NCI-H82 (cell line): ENCODE data around the gene ZBTB8B.
"Not testable (repeated sequence)": the region's sequence is repeated elsewhere in the genome, so short reads cannot be mapped to it uniquely, and the experiment has no call there.

ENCODE experiments used
- DNase-seq: peaks from one replicate; lab custom pipeline; 2025; lab: John Stamatoyannopoulos, UW

ZBTB8B gene

GRCh38 chr1:32470431-32470830 lies 5.6 kb downstream of the ZBTB8B start:
- peak; percentile 83 for DNase-seq

DNA sequence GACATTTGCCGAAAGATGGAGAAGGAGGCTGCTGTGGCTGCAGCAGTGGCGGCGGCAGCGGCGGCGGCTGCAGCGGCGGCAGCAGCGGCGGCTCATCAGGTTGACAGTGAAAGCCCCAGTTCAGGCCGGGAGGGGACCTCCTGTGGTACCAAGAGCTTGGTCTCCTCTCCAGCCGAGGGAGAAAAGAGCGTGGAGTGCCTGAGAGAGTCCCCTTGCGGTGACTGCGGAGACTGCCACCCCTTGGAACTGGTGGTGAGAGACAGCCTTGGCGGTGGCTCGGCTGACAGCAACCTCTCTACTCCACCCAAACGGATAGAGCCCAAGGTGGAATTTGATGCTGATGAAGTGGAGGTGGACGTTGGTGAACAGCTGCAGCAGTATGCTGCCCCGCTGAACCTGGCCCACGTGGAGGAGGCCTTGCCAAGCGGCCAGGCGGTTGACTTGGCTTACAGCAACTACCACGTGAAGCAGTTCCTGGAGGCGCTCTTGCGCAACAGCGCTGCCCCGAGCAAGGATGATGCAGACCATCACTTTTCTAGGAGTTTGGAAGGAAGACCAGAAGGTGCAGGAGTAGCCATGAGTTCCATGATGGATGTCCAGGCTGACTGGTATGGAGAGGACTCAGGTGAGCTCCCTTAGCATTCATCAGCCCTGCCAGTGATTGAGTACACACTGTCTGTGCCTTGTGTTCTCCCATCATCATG lies 6.3 kb downstream of the ZBTB8B start:
- DNase-seq = peak; percentile 82

GRCh38 chr1:32471695-32472362 lies 7.0 kb downstream of the ZBTB8B start:
- DNase-seq = no peak

DNA sequence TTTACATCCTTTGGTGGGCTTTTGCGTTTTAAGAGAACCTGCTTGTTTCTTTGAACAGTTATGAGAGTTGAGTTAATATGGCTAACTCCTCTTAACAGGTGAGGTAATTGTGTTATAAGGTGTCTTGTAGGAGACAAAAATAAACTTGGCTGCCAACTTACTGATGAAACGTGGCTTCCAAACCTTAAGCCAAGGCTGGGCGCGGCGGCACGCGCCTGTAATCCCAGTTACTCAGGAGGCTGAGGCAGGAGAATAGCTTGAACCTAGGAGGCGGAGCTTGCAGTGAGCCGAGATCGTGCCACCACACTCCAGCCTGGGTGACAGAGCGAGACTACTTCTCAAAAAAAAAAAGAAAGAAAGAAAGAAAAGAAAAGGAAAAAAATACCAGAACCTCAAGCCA lies 8.1 kb downstream of the ZBTB8B start:
- DNase-seq = not testable (repeated sequence)

DNA sequence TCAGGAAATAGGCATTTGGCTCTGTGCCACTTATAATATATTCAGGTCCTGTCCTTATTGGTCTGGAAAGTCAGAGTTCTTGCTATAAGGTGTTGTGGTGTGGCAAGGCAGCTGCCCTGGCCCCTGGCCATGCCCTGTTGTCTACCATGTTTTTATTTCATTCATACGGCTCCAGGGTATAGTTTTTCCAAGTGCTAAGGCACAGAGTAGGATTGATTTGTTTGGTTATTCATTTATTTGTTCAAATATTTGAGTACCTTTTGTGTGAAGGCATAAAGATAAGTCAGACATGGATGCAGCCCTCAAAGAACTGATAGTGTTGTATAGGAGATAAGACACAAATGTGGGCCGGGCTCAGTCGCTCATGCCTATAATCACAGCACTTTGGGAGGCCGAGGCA lies 10.1 kb downstream of the ZBTB8B start:
- no peak for DNase-seq

DNA sequence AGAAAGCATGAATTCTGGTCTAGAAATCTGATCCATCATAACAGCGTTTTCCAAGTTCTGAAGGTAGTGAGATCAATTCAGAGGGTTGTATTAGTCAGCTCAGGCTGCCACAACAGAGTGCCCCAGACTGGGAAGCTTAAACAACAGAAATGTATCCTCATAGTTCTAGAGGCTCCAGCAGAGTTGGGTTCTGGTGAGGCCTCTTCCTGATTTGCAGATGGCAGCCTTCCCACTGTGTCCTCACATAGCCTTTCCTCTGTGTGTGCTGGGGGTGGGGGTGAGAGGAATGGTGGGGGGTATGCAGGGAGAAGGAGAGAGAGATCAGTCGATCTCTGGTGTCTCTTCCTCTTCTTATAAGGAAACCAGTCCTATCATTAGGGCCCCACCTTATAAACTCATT lies 15.1 kb downstream of the ZBTB8B start:
- no peak for DNase-seq

DNA sequence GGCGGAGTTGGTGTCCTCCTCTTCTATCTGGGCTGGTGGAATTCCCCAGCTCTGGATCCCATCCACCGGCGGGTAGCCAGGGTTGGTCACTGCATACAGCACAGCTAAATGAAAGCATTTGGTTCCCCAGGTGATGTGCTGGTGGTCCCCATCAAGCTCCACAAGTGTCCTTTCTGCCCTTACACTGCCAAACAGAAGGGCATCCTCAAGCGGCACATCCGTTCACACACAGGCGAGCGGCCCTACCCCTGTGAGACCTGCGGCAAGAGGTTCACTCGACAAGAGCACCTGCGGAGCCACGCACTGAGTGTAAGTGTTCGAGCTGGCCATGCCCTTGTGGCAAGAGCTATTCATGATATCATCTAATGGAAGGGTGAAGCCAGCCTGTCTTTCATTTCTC lies 15.9 kb downstream of the ZBTB8B start:
- DNase-seq = no peak

GRCh38 chr1:32481788-32482187 lies 16.9 kb downstream of the ZBTB8B start:
- not testable (repeated sequence) for DNase-seq

DNA sequence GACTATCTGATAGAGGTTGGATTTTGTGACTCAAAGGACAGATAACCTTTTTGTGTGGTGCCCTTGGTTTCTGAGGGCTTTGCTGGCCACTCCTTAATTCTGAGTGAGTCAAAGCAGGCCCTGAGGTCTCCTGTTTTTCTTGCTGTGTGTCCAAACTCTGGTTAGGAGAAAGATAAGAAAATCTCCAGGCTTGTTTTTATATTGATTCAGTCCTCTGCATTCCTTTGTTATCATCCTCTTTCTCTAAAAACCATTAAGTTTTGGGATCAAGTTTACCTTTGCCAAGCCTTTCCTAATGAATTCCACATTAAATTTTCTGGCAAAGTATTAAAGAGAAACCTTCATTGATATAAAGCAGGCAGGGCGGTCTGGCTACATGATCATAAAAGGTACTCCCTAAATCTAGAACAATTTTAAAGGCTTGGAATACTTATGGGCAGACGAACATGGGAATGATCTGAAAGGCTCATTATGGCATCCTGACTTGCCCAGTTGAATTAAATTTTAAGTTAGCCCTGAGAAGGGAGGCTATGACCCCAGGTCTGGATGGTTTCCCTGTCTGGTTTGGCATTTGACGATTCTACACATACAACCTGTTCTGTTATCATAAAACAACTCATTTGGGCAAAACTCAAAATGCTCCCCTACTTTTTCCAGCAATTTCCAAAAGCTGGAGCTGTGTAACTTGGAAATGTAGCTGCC lies 20.8 kb downstream of the ZBTB8B start:
- no peak for DNase-seq

DNA sequence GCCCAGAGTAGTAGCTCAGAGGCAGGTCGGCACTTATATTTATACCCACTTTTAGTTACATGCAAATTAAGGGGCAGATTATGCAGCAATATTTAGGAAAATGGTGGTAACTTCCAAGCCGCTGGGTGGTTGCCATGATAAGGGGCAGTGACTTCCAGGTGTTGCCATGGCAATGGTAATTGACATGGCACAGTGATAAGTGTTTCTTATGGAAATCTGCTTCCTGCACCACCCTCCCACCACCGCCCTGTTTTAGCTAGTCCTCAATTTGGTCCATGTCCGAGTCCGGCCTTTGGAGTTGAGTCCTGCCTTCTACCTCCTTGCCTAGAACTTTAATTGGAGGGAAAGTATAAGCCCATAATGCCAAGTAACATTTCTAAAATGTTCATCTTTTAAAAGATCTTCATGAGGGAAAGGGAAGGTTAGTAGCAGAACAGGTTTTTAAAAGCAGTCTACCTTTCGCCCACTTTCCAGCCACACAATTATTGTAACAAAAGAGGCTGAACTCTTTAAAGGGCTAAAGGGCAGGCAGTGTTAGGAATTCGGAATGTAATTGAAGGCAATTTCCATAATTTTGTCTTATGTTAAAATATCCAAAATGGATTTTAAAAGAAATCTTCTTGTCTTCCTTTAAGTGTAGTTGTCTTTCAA lies 21.7 kb downstream of the ZBTB8B start:
- DNase-seq = no peak

- no peak for DNase-seq
Measured at GRCh38 chr1:32487182-32487581, 22.3 kb downstream of the ZBTB8B start.

GRCh38 chr1:32489774-32490454 lies 25.0 kb downstream of the ZBTB8B start:
- DNase-seq = no peak

DNA sequence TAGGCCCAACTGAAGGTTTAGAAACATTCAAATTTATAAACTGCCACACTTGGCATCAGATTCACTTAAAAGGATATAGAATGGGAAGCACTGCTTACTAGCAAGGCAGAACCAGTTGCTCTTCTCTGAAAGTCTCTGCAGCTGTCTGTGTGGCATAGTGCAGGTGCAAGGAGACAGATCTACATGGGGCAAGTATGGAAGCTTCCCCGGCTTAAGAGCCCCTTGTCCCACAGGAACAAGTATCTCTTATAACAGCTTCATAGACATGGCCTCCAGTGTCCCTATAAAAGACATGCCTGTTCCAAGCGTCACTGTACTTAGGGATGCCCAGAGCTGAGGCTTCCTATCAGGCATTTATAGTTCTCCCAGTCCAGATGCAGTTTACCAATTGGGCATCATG lies 26.5 kb downstream of the ZBTB8B start:
- no peak for DNase-seq

- DNase-seq = no peak
Measured at GRCh38 chr1:32494196-32494595, 29.3 kb downstream of the ZBTB8B start.

DNA sequence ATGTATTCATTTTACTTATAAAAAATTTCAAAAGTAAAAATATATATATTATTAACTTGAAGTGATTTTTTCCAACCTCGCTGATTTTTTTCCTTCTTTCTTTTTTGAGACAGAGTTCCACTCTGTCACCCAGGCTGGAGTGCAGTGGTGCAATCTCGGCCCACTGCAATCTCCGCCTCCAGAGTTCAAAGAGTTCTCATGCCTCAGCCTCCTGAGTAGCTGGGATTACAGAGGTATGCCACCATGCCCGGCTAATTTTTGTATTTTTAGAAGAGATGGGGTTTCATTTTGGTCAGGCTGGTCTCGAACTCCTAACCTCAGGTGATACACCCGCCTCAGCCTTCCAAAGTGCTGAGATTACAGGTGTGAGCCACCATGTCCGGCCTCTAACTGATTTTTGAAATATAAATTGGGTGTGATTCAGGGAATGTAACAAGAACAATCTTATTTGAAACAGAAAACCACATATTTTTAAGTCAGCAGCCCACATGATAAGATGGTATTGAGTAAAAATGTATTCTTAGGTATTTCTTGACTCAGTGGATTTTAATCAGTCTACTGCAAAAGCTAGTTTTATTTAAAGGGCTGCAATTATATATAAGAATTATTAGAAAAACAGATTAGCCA lies 30.0 kb downstream of the ZBTB8B start:
- no peak for DNase-seq

DNA sequence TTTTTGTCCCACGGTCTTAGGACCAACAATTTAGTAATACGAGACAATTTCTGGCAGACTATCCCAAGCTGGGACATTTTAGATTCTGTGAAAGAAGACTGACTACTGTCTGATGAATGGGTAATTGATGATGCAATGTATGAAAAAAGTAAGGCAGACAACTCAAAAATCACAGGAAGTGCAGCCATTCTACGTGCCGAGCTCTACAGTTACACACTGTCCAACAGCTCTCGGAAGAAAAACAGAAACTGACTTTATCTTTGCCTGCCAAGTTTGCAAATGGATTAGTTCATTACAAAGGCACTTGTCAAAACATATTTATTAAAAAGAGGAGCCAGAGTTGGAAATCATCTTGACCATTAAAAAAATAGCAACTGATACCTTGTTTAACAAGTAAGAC lies 31.3 kb downstream of the ZBTB8B start:
- no peak for DNase-seq

GRCh38 chr1:32498751-32499150 lies 33.9 kb downstream of the ZBTB8B start:
- DNase-seq = peak; percentile 80

- DNase-seq = peak; percentile 75
Measured at GRCh38 chr1:32500387-32501209, 35.7 kb downstream of the ZBTB8B start.

DNA sequence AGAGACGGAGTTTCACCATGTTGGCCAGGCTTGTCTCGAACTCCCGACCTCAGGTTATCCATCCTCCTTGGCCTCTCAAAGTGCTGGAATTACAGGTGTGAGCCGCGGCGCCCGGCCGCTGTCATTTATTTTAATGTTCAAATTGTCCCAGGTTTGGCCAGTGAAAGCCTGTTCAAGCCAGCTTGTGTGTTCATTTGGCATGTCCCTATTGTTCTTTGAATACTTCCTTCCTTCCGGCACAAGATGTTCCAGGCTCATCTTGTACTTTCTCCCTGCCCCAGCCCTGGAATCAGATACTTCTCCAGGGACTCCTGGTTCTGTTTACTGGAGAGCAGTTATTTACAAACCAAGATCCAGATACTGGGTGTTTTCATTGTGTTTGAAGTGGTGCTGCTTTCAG lies 37.0 kb downstream of the ZBTB8B start:
- no peak for DNase-seq

- DNase-seq = no peak
Measured at GRCh38 chr1:32503153-32503552, 38.3 kb downstream of the ZBTB8B start.

- DNase-seq = no peak
Measured at GRCh38 chr1:32507021-32507420, 42.1 kb downstream of the ZBTB8B start.
